T-helper 9 cell (primary cell): ENCODE data around the gene TCHHL1.
A peak's percentile ranks its signal among the peaks of the same experiment; 100 is the strongest.

Experiments used
- DNase-seq: peaks from one replicate; pipeline ENCODE4 v3.0.0-alpha.2; 2020

The TCHHL1 gene

DNA sequence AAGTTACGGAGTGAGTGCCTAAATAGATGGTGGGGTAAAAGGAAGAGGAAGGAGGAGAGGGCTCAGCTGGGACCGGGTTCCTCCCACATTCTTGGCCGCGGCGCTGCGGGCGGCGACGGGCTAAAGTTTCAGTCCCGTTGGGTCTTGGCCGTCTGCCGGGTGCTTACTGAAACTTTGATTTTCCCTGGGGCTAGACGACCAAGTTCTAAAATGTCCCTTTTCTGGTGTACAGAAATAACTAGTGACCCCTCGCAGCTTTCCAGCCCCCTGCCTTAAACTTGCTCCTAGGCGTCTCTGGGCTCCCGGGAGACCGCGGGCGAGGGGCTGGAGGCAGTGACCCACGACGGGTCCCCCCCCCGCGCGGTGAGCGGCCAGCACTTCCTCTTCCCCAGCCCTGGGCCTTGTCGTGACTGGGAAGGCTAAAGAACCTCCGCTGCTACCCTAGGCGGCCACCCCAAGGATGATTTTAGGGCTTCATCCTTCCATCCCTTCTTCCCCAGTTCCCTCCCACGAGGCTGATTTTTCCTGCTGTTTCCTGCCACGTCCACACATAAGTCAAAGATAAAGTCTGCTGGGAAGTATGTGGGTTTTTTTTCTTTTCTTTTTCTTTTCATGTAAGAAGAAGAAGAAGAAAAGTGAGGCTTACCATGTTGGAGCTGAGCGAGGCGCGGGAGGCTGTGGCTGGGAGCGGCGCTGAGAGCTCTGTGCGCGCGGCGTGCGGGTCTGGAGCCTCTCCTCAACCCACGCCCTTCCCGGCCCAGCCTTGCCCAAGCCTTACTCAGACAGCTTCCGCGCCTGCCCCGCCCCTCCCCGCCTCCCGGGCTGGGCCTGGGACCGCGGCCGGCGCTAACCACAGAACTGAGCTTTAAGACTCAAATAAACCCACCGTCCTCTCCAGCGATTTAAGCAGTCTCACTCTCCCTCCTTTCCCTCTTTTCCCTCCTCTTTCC, 52.3 kb downstream of the TCHHL1 start, which contains the start of gene S100A11:
Gene S100A11 (minus strand): TSS at position 738 of the 950 bp plus-strand sequence. CDS start 89 bp downstream, at position 649.
- DNase-seq = peak; percentile 67

GRCh38 chr1:152035539-152036266, 53.2 kb downstream of the TCHHL1 start:
- no peak for DNase-seq

DNA sequence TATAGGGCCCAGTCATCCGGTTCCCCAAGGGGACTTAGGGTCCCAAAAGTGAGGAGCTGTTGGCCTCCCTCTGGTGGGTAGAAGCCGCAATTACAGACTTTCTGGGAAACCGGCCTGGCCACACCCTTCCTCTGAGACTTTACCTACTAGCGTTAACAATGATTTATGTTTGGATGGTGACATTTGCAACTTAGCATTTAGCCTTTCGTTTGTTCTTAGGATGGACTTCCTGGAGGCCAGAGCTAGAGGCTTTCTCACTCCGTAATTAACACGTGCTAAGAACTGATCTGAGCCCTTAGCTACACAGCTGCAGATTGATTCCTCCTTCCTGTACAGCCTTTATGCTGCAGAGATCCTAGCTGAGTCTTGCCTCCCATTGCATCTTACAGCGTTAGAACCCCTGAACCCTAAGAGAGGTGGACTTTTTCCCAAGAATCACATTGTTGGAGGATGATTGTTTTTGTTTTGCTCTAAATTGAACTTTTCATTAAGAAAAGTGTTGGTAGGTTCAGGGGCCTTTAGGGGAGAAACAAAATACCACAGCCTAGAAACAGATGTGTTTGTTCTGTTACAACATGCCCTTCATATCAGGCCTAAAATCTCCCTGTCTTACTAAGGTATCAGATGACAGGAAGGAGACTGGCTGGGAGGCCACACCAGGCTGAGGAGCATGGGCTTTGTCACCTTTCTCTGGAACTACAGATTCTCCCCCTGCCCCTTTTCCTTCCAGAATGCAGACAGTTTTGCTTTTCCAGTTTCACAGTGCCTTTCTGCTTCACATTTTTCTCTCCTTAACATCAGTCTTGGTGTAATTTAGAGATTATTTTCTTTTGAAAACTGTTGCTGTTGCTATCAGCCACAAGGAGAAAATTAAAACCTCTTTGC, 54.0 kb downstream of the TCHHL1 start:
- peak; percentile 48 for DNase-seq

- DNase-seq = no peak
Observed at GRCh38 chr1:152034324-152034653, 54.6 kb downstream of the TCHHL1 start.
